HepG2 (cell line): Measurements from ENCODE around the gene RBM19.

Source experiments
- CBX1 ChIP-seq: IDR thresholded peaks from one replicate; pipeline ENCODE4 v1.6.1; 2016; ENCODE audit warnings: antibody characterized with exemption, low read depth
- SALL1 ChIP-seq: sonication (generic); formaldehyde crosslinking; IDR thresholded peaks from 2 replicates; pipeline ENCODE4 v1.8.0; 2022; ENCODE audit warnings: mild to moderate bottlenecking, missing genetic modification reagents
- SKIL ChIP-seq: sonication (generic); formaldehyde crosslinking; IDR thresholded peaks from 2 replicates; pipeline ENCODE4 v1.8.0; 2022; ENCODE audit warnings: missing genetic modification reagents, mild to moderate bottlenecking, moderate library complexity, borderline replicate concordance
- ZNF484 ChIP-seq: sonication (generic); formaldehyde crosslinking; IDR thresholded peaks from 2 replicates; pipeline ENCODE4 v1.5.1; 2020; ENCODE audit warnings: mild to moderate bottlenecking, low read depth, missing genetic modification reagents, borderline replicate concordance

- TF ChIP-seq ZNF484 (CRISPR knock-in tag) (no peak), SALL1 (CRISPR knock-in tag) (no peak), SKIL (CRISPR knock-in tag) (no peak), CBX1 (no peak)
Measured at GRCh38 chr12:113870890-113871289, 95.2 kb downstream of the RBM19 start.
